ENCODE measurements around the gene PINK1.

PINK1 gene

GRCh38 chr1:20660847-20661206, 27.6 kb downstream of the PINK1 start:
- ChIA-PET CTCF (interaction anchor here (0.8 to 1.7 kb wide), 3 partner anchors 27 to 86 kb away, joined by 6 to 12 read pairs (median 6); partner anchors contain the start of gene PINK1), POLR2A (interaction anchor here (0.5 to 2.4 kb wide), 11 partner anchors 8 to 519 kb away, joined by 3 to 24 read pairs (median 4); partner anchors contain the start of genes HP1BP3 and KIF17)
- TF ChIP-seq GFI1B (tag by site-specific recombination; IDR thresholded peaks at IDR 0.05) (no peak), PRDM6 (tag by site-specific recombination; IDR thresholded peaks at IDR 0.05) (no peak), ZNF248 (tag by site-specific recombination; IDR thresholded peaks at IDR 0.05) (no peak), KLF9 (tag by site-specific recombination; IDR thresholded peaks at IDR 0.05; ENCODE audit: low read depth) (no peak), BCL6B (tag by site-specific recombination; IDR thresholded peaks at IDR 0.05) (no peak), ZBTB44 (tag by site-specific recombination; IDR thresholded peaks at IDR 0.05) (no peak), ZNF626 (tag by site-specific recombination; IDR thresholded peaks at IDR 0.05) (no peak), ZSCAN4 (tag by site-specific recombination; IDR thresholded peaks at IDR 0.05) (no peak), ZNF274 (IDR thresholded peaks at IDR 0.05; ENCODE audit: low read length) (no peak), ZNF274 (tag by site-specific recombination; IDR thresholded peaks at IDR 0.05; ENCODE audit: borderline replicate concordance) (no peak), ZNF23 (tag by site-specific recombination; IDR thresholded peaks at IDR 0.05; ENCODE audit: borderline replicate concordance) (no peak), ZNF426 (tag by site-specific recombination; IDR thresholded peaks at IDR 0.05) (no peak), MZF1 (tag by site-specific recombination; IDR thresholded peaks at IDR 0.05; ENCODE audit: borderline replicate concordance) (no peak), ZNF394 (tag by site-specific recombination; IDR thresholded peaks at IDR 0.05; ENCODE audit: borderline replicate concordance) (no peak), ZNF843 (tag by site-specific recombination; IDR thresholded peaks at IDR 0.05) (no peak), ZNF16 (tag by site-specific recombination; IDR thresholded peaks at IDR 0.05; ENCODE audit: low read depth) (no peak)
- Histone ChIP-seq H3K4me3 (ENCODE audit: low read depth, low read length) (peak overlapping the region; percentile 72), H3K27ac (ENCODE audit: extremely low read depth, low read depth, low read length) (peak overlapping the region; percentile 49; the same call in 1 of the 2 replicates), H3K36me3 (ENCODE audit: control insufficient read depth in 2 of 2, insufficient read depth in 1 of 2, low read length in 2 of 2) (peaks cover 16 to 43% of the 10 kb centered on the region in 2 experiments), H3K4me1 (ENCODE audit: control insufficient read depth, insufficient read depth, low read length) (no peaks in the 10 kb centered on the region), H3K9me3 (ENCODE audit: control insufficient read depth, insufficient read depth, low read depth, low read length) (no peaks in the 10 kb centered on the region)

GRCh38 chr1:20661207-20662109, 28.2 kb downstream of the PINK1 start, which contains the start of gene DDOST:
Gene DDOST (minus strand): TSS chr1:20661369. CDS start chr1:20661350, 19 bp downstream.
- no peaks in the 10 kb centered on the region for H3K4me1 ChIP-seq (ENCODE audit: control insufficient read depth, insufficient read depth, low read length)
- peaks cover 15 to 37% of the 10 kb centered on the region in 2 experiments for H3K36me3 ChIP-seq (ENCODE audit: control insufficient read depth in 2 of 2, insufficient read depth in 1 of 2, low read length in 2 of 2)
- peak within 1 kb of the TSS; percentile 49; the same call in 1 of the 2 replicates for H3K27ac ChIP-seq (ENCODE audit: extremely low read depth, low read depth, low read length)
- ChIA-PET CTCF (interaction anchor here (0.5 to 1.7 kb wide), 4 partner anchors 28 to 572 kb away, joined by 3 to 12 read pairs (median 6); partner anchors contain the start of gene PINK1), POLR2A (interaction anchor here (0.5 to 2.4 kb wide), 13 partner anchors 9 to 542 kb away, joined by 3 to 24 read pairs (median 4); partner anchors contain the start of genes HP1BP3 and KIF17)
- H3K9me3 ChIP-seq (ENCODE audit: control insufficient read depth, insufficient read depth, low read depth, low read length) = no peaks in the 10 kb centered on the region
- peak within 1 kb of the TSS; percentile 81 for H3K4me3 ChIP-seq (ENCODE audit: low read depth, low read length)
- 0 out of 2 replicates have a peak, but pooled peaks have one; percentile 34 for TF ChIP-seq ZNF341 (tag by site-specific recombination; IDR thresholded peaks at IDR 0.05; ENCODE audit: low read depth)
- peak; percentile 48; the same call in 1 of the 2 replicates for TF ChIP-seq ZSCAN30 (tag by site-specific recombination; IDR thresholded peaks at IDR 0.05)
- TF ChIP-seq ZNF146 (tag by site-specific recombination; IDR thresholded peaks at IDR 0.05) = no peak
- no peak for TF ChIP-seq MZF1 (tag by site-specific recombination; IDR thresholded peaks at IDR 0.05; ENCODE audit: borderline replicate concordance)
- peak; percentile 98 for TF ChIP-seq ZNF518A (tag by site-specific recombination; conservative IDR thresholded peaks at IDR 0.05; ENCODE audit: low read depth)
- TF ChIP-seq ZNF629 (tag by site-specific recombination; IDR thresholded peaks at IDR 0.05) = peak; percentile 65
- TF ChIP-seq TRIM28 (IDR thresholded peaks at IDR 0.05; ENCODE audit: borderline replicate concordance, low read length) = no peak

Data from HEK293 (cell line).